ENCODE data around the gene SPATA2.

GRCh38 chr20:49961413-49961812 lies 46.1 kb upstream of the SPATA2 start:
- TF ChIP-seq POLR2AphosphoS5 (IDR thresholded peaks at IDR 0.05; ENCODE audit: low read depth, low read length) = no peak
- no peak for TF ChIP-seq REST (IDR thresholded peaks at IDR 0.05; ENCODE audit: insufficient read depth in 1 of 2, low read depth in 2 of 2, low read length in 2 of 2)
- no peak for TF ChIP-seq TAF1 (IDR thresholded peaks at IDR 0.05; ENCODE audit: borderline replicate concordance, insufficient read depth, low read length)
